H9 (cell line): Measurements from ENCODE around the gene DGKB. TPM values are rescaled to one million over a fixed set of nuclear protein-coding genes. Genes with fewer than 3 reads are reported as not detected.

Source experiments
- DNase-seq: peaks from one replicate; pipeline ENCODE4 v3.0.0-alpha.2; 2017
- H2AFZ ChIP-seq: one replicate; pipeline ENCODE4 v1.6.1; 2013; ENCODE audit warnings: mild to moderate bottlenecking, low read length, control low read depth, moderate library complexity
- H2AK5ac ChIP-seq: 2 replicates; pipeline ENCODE4 v1.6.1; 2013; ENCODE audit warnings: low read length, control low read depth, mixed read lengths; ENCODE audit not compliant: insufficient read length
- H2BK120ac ChIP-seq: one replicate; pipeline ENCODE4 v1.6.1; 2013; ENCODE audit warnings: low read depth, mild to moderate bottlenecking, low read length, control low read depth, inconsistent platforms; ENCODE audit not compliant: poor library complexity, severe bottlenecking
- H2BK12ac ChIP-seq: 2 replicates; pipeline ENCODE4 v1.6.1; 2013; ENCODE audit warnings: low read length, control low read depth, mixed read lengths, low read depth; ENCODE audit not compliant: insufficient read length
- H2BK15ac ChIP-seq: 2 replicates; pipeline ENCODE4 v1.6.1; 2013; ENCODE audit warnings: low read depth, low read length, control low read depth
- H2BK20ac ChIP-seq: one replicate; pipeline ENCODE4 v1.6.1; 2013; ENCODE audit warnings: low read depth, mild to moderate bottlenecking, low read length, control low read depth, inconsistent platforms; ENCODE audit not compliant: poor library complexity, severe bottlenecking
- H2BK5ac ChIP-seq: 2 replicates; pipeline ENCODE4 v1.6.1; 2013; ENCODE audit warnings: low read length, control low read depth, mixed read lengths; ENCODE audit not compliant: insufficient read length
- H3K14ac ChIP-seq: 2 replicates; pipeline ENCODE4 v1.6.1; 2013; ENCODE audit warnings: low read length, control low read depth; ENCODE audit not compliant: insufficient read depth
- H3K18ac ChIP-seq: 2 replicates; pipeline ENCODE4 v1.6.1; 2013; ENCODE audit warnings: low read depth, mild to moderate bottlenecking, mixed read lengths, low read length, control low read depth; ENCODE audit not compliant: insufficient read length
- H3K23ac ChIP-seq: 2 replicates; pipeline ENCODE4 v1.6.1; 2013; ENCODE audit warnings: low read length, control low read depth, mixed read lengths, low read depth; ENCODE audit not compliant: insufficient read length
- H3K23me2 ChIP-seq: 2 replicates; pipeline ENCODE4 v1.6.1; 2013; ENCODE audit warnings: low read depth, mild to moderate bottlenecking, mixed read lengths, low read length, control low read depth; ENCODE audit not compliant: insufficient read length, poor library complexity, severe bottlenecking
- H3K27ac ChIP-seq: 2 replicates; pipeline ENCODE4 v1.5.1; 2013; ENCODE audit warnings: low read length, control low read depth, mixed read lengths, low read depth; ENCODE audit not compliant: insufficient read length
- H3K27me3 ChIP-seq: 2 replicates; pipeline ENCODE4 v1.6.1; 2013; ENCODE audit warnings: low read length, control low read depth, inconsistent platforms; ENCODE audit not compliant: insufficient read depth
- H3K4ac ChIP-seq: 2 replicates; pipeline ENCODE4 v1.6.1; 2013; ENCODE audit warnings: low read depth, mild to moderate bottlenecking, control low read depth, inconsistent platforms, low read length, moderate library complexity
- H3K4me1 ChIP-seq: 2 replicates; pipeline ENCODE4 v1.6.1; 2013; ENCODE audit warnings: low read length, control low read depth, inconsistent platforms; ENCODE audit not compliant: insufficient read depth
- H3K4me2 ChIP-seq: 2 replicates; pipeline ENCODE4 v1.6.1; 2013; ENCODE audit warnings: low read length, control low read depth, mixed read lengths; ENCODE audit not compliant: insufficient read length, insufficient read depth
- H3K56ac ChIP-seq: 2 replicates; pipeline ENCODE4 v1.6.1; 2013; ENCODE audit warnings: low read depth, mild to moderate bottlenecking, mixed read lengths, low read length, control low read depth; ENCODE audit not compliant: insufficient read length
- H3K79me1 ChIP-seq: 2 replicates; pipeline ENCODE4 v1.6.1; 2013; ENCODE audit warnings: low read depth, mild to moderate bottlenecking, moderate library complexity, low read length, control low read depth, inconsistent platforms; ENCODE audit not compliant: insufficient read depth, poor library complexity, severe bottlenecking
- H3K79me2 ChIP-seq: 2 replicates; pipeline ENCODE4 v1.6.1; 2013; ENCODE audit warnings: low read length, control low read depth, inconsistent platforms; ENCODE audit not compliant: insufficient read depth
- H3K9ac ChIP-seq: 2 replicates; pipeline ENCODE4 v1.6.1; 2013; ENCODE audit warnings: low read length, control low read depth, mixed read lengths; ENCODE audit not compliant: insufficient read length; ENCODE audit errors: extremely low read depth
- H3K9me3 ChIP-seq: one replicate; pipeline ENCODE4 v1.6.1; 2013; ENCODE audit warnings: low read depth, low read length, inconsistent platforms; ENCODE audit not compliant: control insufficient read depth
- H3T11ph ChIP-seq: one replicate; pipeline ENCODE4 v1.6.1; 2013; ENCODE audit warnings: mild to moderate bottlenecking, low read length, control low read depth, inconsistent platforms
- H4K20me1 ChIP-seq: one replicate; pipeline ENCODE4 v1.6.1; 2013; ENCODE audit not compliant: control insufficient read depth, insufficient read length, insufficient read depth
- H4K5ac ChIP-seq: 2 replicates; pipeline ENCODE4 v1.6.1; 2013; ENCODE audit warnings: low read depth, mild to moderate bottlenecking, mixed read lengths, low read length, control low read depth; ENCODE audit not compliant: insufficient read length
- H4K8ac ChIP-seq: replicated peaks from 2 replicates; pipeline ENCODE4 v1.6.1; 2013; ENCODE audit warnings: low read length, control low read depth, mixed read lengths, low read depth; ENCODE audit not compliant: insufficient read length
- H4K91ac ChIP-seq: 2 replicates; pipeline ENCODE4 v1.6.1; 2013; ENCODE audit warnings: low read depth, mild to moderate bottlenecking, moderate library complexity, mixed read lengths, low read length, control low read depth; ENCODE audit not compliant: insufficient read length
- H3K27ac Mint-ChIP-seq, 3 experiments: 2 replicates in 2 of 3; 3 replicates in 1 of 3; pipeline ENCODE4 v1.8.0; 2020 to 2021; ENCODE audit warnings: mixed read lengths in 3 of 3, mild to moderate bottlenecking in 1 of 3, moderate library complexity in 1 of 3
- H3K27me3 Mint-ChIP-seq: 2 replicates; pipeline ENCODE4 v1.8.0; 2021; ENCODE audit warnings: low read depth, mild to moderate bottlenecking, moderate library complexity, mixed read lengths
- H3K36me3 Mint-ChIP-seq, 3 experiments: 2 replicates in 2 of 3; 3 replicates in 1 of 3; pipeline ENCODE4 v1.8.0; 2020 to 2021; ENCODE audit warnings: low read depth in 3 of 3, mixed read lengths in 3 of 3; ENCODE audit not compliant: insufficient read depth in 1 of 3
- H3K4me1 Mint-ChIP-seq, 2 experiments: 2 replicates each; pipeline ENCODE4 v1.8.0; 2020; ENCODE audit warnings: mixed read lengths in 2 of 2
- H3K4me3 Mint-ChIP-seq, 2 experiments: 2 replicates in 1 of 2; 3 replicates in 1 of 2; pipeline ENCODE4 v1.8.0; 2020 to 2021; ENCODE audit warnings: mild to moderate bottlenecking in 2 of 2, mixed read lengths in 2 of 2, moderate library complexity in 1 of 2
- H3K9me3 Mint-ChIP-seq, 2 experiments: 2 replicates in 1 of 2; 3 replicates in 1 of 2; pipeline ENCODE4 v1.8.0; 2020; ENCODE audit warnings: mild to moderate bottlenecking in 2 of 2, mixed read lengths in 2 of 2, moderate library complexity in 1 of 2
- WGBS: extraction: QIAGEN DNeasy Blood & Tissue Kit; methylation state at CpG from one replicate; pipeline ENCODE4 v1.1.7; 2013; ENCODE audit warnings: missing lambda C conversion rate, low lambda C conversion rate, mixed read lengths; ENCODE audit not compliant: insufficient read length; ENCODE audit errors: extremely low coverage; 5-methylcytosine and 5-hydroxymethylcytosine counted together
- total RNA-seq: library from RNA; stranded (reverse); gene quantifications from 2 replicates; pipeline ENCODE4 v1.2.1, GENCODE V29; 2021
- TF ChIP-seq, protein P1 (sequence below): fragments of 200-600 bp; sonication (generic); conservative IDR thresholded peaks from 3 replicates; pipeline ENCODE4 v1.8.0; 2021; ENCODE audit warnings: antibody characterized with exemption, mild to moderate bottlenecking

Gene DGKB
- total RNA-seq, 1 experiment from 2014 or later, result 0.26 TPM

- H3K9me3 Mint-ChIP-seq, result peaks cover 6 to 8% of the 10 kb centered on the region in 2 experiments; a peak in 4 of 5 replicates
- WGBS, result no CpG with 5 or more reads among the region's 1 CpG
- H3K27ac Mint-ChIP-seq, result no peak overlapping the region
Observed at GRCh38 chr7:14861456-14861855, 41.1 kb downstream of the DGKB start.

More at GRCh38 chr7:14861456-14861855, 41.1 kb downstream of the DGKB start:
- Histone ChIP-seq H3K4me2 (no peak overlapping the region), H3K56ac (no peak overlapping the region), H3K18ac (no peak overlapping the region), H3K4me1 (no peaks in the 10 kb centered on the region), H2BK15ac (no peak overlapping the region), H3K79me1 (no peaks in the 10 kb centered on the region), H2AFZ (no peak overlapping the region), H3K23ac (no peak overlapping the region), H2BK12ac (no peak overlapping the region), H2AK5ac (no peak overlapping the region), H4K8ac (no peak overlapping the region), H4K5ac (no peak overlapping the region), H2BK5ac (no peak overlapping the region), H3K27ac (no peak overlapping the region), H3K79me2 (no peaks in the 10 kb centered on the region), H4K20me1 (no peaks in the 10 kb centered on the region), H3K9me3 (no peaks in the 10 kb centered on the region), H3T11ph (no peak overlapping the region), H3K9ac (no peak overlapping the region), H3K14ac (no peak overlapping the region), H4K91ac (no peak overlapping the region), H3K27me3 (no peaks in the 10 kb centered on the region), H2BK20ac (no peak overlapping the region), H2BK120ac (no peak overlapping the region), H3K23me2 (no peaks in the 10 kb centered on the region), H3K4ac (no peak overlapping the region)
- H3K36me3 Mint-ChIP-seq, result peaks cover 0 to 5% (median 0%) of the 10 kb centered on the region in 3 experiments; a peak in 2 of 7 replicates
- no peaks in the 10 kb centered on the region for H3K27me3 Mint-ChIP-seq
- TF ChIP-seq, protein P1, sequence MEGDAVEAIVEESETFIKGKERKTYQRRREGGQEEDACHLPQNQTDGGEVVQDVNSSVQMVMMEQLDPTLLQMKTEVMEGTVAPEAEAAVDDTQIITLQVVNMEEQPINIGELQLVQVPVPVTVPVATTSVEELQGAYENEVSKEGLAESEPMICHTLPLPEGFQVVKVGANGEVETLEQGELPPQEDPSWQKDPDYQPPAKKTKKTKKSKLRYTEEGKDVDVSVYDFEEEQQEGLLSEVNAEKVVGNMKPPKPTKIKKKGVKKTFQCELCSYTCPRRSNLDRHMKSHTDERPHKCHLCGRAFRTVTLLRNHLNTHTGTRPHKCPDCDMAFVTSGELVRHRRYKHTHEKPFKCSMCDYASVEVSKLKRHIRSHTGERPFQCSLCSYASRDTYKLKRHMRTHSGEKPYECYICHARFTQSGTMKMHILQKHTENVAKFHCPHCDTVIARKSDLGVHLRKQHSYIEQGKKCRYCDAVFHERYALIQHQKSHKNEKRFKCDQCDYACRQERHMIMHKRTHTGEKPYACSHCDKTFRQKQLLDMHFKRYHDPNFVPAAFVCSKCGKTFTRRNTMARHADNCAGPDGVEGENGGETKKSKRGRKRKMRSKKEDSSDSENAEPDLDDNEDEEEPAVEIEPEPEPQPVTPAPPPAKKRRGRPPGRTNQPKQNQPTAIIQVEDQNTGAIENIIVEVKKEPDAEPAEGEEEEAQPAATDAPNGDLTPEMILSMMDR, result no peak
- H3K4me3 Mint-ChIP-seq, result no peak overlapping the region
- no peak for DNase-seq
- H3K4me1 Mint-ChIP-seq, result 0 out of 4 replicates have a peak, but pooled peaks cover 0 to 4% of the 10 kb centered on the region in 2 experiments
